Ishikawa (cell line): ENCODE results near the gene KRTAP4-5.

Source experiments
- CEBPB ChIP-seq: IDR thresholded peaks from 2 replicates; pipeline ENCODE4 v1.6.1; 2012
- CREB1 ChIP-seq: IDR thresholded peaks from 2 replicates; pipeline ENCODE4 v1.6.1; 2012; ENCODE audit warnings: low read depth
- EGR1 ChIP-seq: IDR thresholded peaks from 2 replicates; pipeline ENCODE4 v1.6.1; 2012
- EP300 ChIP-seq: IDR thresholded peaks from 2 replicates; pipeline ENCODE4 v1.6.1; 2012; ENCODE audit warnings: borderline replicate concordance
- FOXM1 ChIP-seq: IDR thresholded peaks from 2 replicates; pipeline ENCODE4 v1.6.1; 2012; ENCODE audit warnings: low read depth, borderline replicate concordance
- NFIC ChIP-seq: IDR thresholded peaks from 2 replicates; pipeline ENCODE4 v1.6.1; 2012
- RAD21 ChIP-seq: IDR thresholded peaks from 2 replicates; pipeline ENCODE4 v1.6.1; 2012; ENCODE audit warnings: low read depth
- TAF1 ChIP-seq: IDR thresholded peaks from 2 replicates; pipeline ENCODE4 v1.6.1; 2012; ENCODE audit warnings: low read depth, mild to moderate bottlenecking
- TCF12 ChIP-seq: IDR thresholded peaks from 2 replicates; pipeline ENCODE4 v1.6.1; 2012; ENCODE audit warnings: low read depth
- TEAD4 ChIP-seq: IDR thresholded peaks from 2 replicates; pipeline ENCODE4 v1.6.1; 2012
- YY1 ChIP-seq: IDR thresholded peaks from 2 replicates; pipeline ENCODE4 v1.6.1; 2012; ENCODE audit warnings: low read depth
- ZBTB7A ChIP-seq: IDR thresholded peaks from 2 replicates; pipeline ENCODE4 v1.6.1; 2012; ENCODE audit warnings: low read depth
- TF ChIP-seq, protein P1 (sequence below): IDR thresholded peaks from 2 replicates; pipeline ENCODE4 v1.6.1; 2012
- TF ChIP-seq, protein P2 (sequence below): IDR thresholded peaks from 2 replicates; pipeline ENCODE4 v1.6.1; 2012
- TF ChIP-seq, protein P3 (sequence below): IDR thresholded peaks from 2 replicates; pipeline ENCODE4 v1.6.1; 2012; ENCODE audit warnings: low read depth, mild to moderate bottlenecking

The KRTAP4-5 gene

DNA sequence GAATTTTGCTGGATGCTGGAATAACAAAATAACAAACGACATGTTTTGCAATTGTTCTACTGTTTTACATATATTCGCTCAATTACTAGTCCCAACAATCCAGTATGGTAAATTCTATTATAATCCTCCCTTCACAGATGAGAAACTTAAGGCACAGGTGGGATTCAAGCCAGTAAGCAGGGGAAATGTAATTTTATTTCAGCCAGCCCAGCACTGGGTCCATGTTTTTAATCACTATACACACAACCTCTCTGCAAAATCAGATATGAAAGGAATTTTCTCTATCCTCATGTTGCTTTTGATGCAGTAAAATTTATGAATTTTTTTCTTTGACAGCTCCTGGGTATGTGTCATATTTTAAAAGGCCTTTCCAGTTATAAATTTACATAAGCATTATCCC is 4.4 kb downstream of the KRTAP4-5 start:
- TF ChIP-seq ZBTB7A = no peak
- TF ChIP-seq CREB1 = no peak
- no peak for TF ChIP-seq FOXM1
- TF ChIP-seq EGR1 = no peak
- TF ChIP-seq NFIC = no peak

DNA sequence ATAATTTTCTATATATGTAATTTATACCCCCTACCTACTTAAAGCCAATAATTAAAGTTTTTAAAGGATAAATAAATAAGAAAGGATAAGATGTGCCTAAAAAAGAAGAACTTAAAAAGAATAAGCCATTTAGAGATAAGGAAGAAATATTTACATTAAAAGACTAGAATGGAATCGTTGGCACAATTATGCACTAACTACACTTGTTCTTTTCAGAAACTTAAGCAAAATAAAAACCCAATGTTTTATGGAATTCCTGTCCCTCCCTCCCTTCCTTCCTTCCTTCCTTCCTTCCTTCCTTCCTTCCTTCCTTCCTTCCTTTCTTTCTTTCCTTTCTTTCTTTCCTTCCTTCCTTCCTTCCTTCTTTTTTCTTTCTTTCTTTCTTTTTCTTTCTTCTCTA is 4.8 kb downstream of the KRTAP4-5 start:
- no peak for TF ChIP-seq NFIC
- TF ChIP-seq ZBTB7A = no peak
- TF ChIP-seq, protein P1, sequence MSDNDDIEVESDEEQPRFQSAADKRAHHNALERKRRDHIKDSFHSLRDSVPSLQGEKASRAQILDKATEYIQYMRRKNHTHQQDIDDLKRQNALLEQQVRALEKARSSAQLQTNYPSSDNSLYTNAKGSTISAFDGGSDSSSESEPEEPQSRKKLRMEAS = no peak
- TF ChIP-seq YY1 = no peak
- TF ChIP-seq, protein P2, sequence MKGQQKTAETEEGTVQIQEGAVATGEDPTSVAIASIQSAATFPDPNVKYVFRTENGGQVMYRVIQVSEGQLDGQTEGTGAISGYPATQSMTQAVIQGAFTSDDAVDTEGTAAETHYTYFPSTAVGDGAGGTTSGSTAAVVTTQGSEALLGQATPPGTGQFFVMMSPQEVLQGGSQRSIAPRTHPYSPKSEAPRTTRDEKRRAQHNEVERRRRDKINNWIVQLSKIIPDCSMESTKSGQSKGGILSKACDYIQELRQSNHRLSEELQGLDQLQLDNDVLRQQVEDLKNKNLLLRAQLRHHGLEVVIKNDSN = no peak
- TF ChIP-seq CEBPB = no peak
- TF ChIP-seq CREB1 = no peak
- no peak for TF ChIP-seq RAD21
- TF ChIP-seq, protein P3, sequence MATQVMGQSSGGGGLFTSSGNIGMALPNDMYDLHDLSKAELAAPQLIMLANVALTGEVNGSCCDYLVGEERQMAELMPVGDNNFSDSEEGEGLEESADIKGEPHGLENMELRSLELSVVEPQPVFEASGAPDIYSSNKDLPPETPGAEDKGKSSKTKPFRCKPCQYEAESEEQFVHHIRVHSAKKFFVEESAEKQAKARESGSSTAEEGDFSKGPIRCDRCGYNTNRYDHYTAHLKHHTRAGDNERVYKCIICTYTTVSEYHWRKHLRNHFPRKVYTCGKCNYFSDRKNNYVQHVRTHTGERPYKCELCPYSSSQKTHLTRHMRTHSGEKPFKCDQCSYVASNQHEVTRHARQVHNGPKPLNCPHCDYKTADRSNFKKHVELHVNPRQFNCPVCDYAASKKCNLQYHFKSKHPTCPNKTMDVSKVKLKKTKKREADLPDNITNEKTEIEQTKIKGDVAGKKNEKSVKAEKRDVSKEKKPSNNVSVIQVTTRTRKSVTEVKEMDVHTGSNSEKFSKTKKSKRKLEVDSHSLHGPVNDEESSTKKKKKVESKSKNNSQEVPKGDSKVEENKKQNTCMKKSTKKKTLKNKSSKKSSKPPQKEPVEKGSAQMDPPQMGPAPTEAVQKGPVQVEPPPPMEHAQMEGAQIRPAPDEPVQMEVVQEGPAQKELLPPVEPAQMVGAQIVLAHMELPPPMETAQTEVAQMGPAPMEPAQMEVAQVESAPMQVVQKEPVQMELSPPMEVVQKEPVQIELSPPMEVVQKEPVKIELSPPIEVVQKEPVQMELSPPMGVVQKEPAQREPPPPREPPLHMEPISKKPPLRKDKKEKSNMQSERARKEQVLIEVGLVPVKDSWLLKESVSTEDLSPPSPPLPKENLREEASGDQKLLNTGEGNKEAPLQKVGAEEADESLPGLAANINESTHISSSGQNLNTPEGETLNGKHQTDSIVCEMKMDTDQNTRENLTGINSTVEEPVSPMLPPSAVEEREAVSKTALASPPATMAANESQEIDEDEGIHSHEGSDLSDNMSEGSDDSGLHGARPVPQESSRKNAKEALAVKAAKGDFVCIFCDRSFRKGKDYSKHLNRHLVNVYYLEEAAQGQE = no peak
- TF ChIP-seq TEAD4 = no peak
- no peak for TF ChIP-seq EP300

DNA sequence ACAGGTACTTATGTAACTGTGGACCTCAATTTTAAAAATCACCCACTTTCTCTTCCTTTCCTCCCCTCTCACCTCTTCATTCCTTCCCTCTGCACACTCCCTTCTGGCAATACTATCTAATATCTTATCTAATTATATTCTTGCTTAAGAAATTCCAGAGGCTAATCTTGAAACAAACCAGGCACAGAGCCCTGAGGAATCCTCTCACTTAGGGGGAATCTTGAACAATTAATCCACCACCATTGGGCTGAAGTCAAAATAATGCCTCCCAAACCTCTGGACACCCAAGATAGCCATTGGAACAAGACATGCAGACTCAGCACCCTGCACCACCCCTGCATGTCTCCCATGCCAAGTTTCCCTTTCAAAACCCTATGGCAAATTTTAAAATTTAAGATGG is 8.3 kb downstream of the KRTAP4-5 start:
- TF ChIP-seq RAD21 (no peak), ZBTB7A (no peak), EP300 (no peak), TAF1 (no peak), TEAD4 (no peak), FOXM1 (no peak), NFIC (no peak), CEBPB (no peak), EGR1 (no peak), CREB1 (no peak), YY1 (no peak), TCF12 (no peak)
- TF ChIP-seq, protein P3 = no peak
- TF ChIP-seq, protein P2 = no peak
- TF ChIP-seq, protein P1 = no peak

DNA sequence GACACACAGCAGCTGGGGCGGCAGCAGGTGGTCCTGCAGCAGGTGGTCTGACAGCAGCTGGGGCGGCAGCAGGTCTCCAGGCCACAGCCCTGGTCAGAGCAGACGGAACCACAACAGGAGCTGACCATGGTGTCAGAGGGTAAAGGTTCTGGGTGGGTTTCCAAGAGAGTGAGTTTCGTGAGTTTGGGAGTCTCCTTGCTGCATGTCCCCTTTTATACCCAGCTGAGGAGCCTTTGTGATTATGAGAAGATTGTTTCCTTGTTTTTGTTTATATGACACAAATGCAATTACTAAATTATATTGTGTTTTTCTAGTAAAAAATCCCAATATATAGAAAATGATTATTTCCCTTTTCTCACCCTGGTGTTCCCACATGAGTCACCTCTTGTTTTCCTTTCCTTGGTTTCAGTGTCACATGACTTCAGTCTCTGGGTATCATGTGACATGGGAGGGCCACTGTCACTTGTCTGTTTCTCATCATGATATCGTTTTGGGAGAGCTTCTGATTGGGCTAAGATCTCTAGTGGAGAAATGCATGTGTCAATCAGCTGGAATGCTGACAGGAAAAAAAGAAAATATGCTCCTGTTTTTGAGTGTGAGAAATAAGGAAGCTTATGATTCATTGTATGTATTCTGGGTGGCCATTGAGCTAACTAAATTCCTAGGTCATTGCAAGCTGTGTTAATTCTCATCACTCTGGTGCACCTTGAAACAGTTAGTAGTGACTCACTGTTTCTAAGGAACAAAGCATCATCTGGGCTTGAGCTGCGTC is 9.1 kb downstream of the KRTAP4-5 start, which contains the start of gene KRTAP4-6:
TSS of gene KRTAP4-6 (minus strand) at position 185 of the 772 bp plus-strand sequence. CDS start at position 128, 57 bp downstream.
- TF ChIP-seq TEAD4 (no peak), ZBTB7A (no peak)
- TF ChIP-seq, protein P2 = no peak
- TF ChIP-seq, protein P3 = no peak
